GM21737 (cell line): Measurements from ENCODE around the gene GAL3ST2.
"Not testable (repeated sequence)": the region's sequence is repeated elsewhere in the genome, so short reads cannot be mapped to it uniquely, and the experiment has no call there.

ENCODE experiments used
- ATAC-seq: cut with Tn5 transposase; IDR thresholded peaks from one replicate; pipeline ENCODE4 v1.9.1; 2021; ENCODE audit warnings: mild to moderate bottlenecking, moderate library complexity; ENCODE audit not compliant: unreplicated experiment

GAL3ST2 gene

GRCh38 chr2:241746084-241746483, 30.5 kb upstream of the GAL3ST2 start:
- ATAC-seq, result no peak

DNA sequence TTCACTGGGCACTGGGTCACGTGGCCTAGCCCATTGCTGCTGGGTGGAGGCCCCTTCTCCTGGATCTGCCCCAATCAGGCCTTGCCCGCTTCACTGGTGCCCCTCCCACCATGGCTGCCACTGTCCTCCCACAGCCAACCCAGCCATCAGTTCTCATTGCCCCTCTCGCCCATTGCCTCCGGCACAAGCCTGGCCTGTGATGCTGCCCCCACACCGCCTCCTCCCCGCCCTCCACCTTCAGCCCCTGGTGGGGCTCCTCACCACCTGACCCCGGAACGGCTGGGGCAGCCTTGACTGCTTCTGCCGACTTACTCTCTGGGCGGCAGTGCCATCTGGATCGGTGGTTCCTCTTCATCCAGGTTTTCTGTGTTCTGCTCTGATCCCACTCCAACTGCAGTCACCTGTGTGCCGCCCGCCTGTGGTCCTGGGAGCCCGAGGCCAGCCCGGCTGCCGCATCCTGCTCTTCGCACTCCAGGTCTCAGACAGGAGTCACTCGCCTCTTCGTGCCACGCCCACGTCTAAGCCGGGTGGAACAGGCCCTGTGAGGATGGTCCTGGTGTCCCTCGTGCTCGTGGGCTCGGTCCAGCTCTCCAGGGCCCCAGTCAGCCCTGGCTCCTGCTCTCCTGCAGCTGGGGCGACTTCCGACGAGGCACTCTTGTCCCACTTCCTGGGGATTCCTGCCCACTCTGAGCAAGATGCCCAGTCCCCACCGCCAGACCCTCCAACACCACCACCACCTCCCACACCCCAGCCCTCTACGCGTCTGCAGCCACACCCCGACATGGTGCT, 28.0 kb upstream of the GAL3ST2 start:
- no peak for ATAC-seq

DNA sequence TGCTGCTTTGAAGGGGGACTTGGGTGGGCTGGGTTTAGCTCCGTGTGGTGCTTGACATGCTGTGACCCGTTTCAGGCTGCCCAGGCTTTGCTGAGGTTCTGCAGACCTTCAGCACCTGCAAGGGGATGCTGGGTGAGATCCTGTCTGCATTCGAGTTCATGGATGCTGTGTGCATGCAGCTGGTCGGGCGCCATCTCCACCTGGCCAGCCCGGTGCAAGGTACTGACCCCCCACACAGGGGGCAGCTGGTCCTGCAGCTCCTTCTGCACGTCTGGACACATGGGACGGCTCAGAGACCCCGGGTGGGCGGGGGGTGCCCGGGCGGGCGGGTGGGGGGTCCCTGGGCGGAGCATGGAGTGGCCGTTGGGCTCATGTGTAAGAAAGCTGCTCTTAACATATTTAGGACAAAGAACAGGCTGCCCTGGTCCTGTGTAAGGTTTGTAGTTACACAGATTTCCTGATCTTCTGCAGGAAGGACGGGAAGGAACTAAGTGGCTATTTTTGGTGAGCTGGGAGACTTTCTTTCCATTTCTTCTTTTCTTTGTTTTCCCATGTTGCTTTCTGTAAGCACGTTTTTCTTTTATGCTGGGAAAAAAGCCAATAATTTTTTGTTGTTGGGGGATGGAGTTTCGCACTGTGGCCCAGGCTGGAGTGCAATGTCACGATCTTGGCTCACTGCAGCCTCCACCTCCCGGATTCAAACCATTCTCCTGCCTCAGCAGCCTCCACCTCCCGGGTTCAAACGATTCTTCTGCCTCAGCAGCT, 26.4 kb upstream of the GAL3ST2 start:
- no peak for ATAC-seq

GRCh38 chr2:241751152-241751551, 25.5 kb upstream of the GAL3ST2 start:
- no peak for ATAC-seq

- no peak for ATAC-seq
Observed at GRCh38 chr2:241751776-241752175, 24.8 kb upstream of the GAL3ST2 start.

- no peak for ATAC-seq
Observed at GRCh38 chr2:241752253-241752652, 24.4 kb upstream of the GAL3ST2 start.

DNA sequence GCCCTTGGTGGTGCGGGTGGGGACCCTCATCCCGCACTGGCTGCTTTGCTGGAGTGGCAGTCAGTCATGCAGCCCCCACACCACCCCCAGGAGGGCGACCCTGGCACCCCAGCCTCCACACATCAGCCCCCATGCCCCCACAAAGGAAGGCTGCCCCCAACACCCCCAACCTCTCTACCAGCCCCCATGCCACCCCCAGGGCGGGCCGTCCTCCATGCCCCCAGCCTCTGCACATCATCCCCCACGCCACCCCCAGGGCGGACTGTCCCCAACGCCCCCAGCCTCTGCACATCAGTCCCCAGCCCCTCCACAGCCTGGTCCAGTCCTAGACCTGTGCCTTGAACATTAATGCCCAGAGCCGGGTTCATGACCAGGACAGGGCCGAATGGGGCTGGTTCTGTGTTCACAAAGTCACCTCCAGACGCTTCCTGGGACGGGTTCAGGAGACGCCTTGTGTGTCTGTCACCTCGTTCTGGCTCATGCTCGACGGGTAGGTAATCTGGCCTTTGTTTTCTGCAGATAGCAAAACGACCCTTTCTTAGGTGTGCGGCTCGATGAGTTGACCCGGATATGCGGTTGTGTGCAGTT, 23.8 kb upstream of the GAL3ST2 start:
- no peak for ATAC-seq

GRCh38 chr2:241753493-241753892, 23.1 kb upstream of the GAL3ST2 start:
- no peak for ATAC-seq

DNA sequence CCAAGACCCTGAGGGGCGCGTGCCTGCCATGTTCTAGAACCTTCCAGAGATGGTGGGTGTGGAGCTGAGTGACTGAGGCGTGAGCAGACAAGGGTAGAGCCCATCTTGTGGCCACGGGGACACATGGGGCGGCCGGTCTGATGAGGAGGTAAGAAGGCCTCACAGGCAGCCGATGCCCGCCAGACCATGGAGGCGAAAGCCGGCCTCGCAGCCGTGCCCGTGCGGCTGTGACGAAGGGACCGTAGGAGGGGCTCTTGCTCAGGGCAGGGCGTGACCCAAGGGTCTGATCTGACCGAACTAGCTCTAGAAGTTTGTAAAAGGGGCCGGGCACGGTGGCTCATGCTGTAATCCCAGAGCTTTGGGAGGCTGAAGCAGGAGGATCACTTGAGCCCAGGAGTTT, 22.6 kb upstream of the GAL3ST2 start:
- no peak for ATAC-seq

DNA sequence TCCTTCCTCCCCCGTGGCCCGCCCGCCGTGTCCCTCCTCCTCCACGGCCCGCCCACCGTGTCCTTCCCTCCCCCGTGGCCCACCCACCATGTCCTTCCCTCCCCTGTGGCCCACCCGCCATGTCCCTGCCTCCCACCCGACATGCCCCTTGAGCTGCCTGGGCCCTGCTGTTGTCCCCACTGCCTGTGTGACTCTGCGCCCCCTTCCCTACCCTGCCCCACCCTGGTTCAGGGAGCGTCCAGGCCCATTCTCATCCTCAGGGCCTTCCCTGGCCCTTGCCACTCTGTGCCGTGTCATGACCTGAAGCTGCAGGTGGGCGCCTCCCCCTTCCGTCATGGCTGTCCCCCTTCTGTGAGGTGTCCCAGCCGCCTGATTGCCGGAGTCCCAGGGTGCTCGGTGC, 21.5 kb upstream of the GAL3ST2 start:
- ATAC-seq, result no peak

DNA sequence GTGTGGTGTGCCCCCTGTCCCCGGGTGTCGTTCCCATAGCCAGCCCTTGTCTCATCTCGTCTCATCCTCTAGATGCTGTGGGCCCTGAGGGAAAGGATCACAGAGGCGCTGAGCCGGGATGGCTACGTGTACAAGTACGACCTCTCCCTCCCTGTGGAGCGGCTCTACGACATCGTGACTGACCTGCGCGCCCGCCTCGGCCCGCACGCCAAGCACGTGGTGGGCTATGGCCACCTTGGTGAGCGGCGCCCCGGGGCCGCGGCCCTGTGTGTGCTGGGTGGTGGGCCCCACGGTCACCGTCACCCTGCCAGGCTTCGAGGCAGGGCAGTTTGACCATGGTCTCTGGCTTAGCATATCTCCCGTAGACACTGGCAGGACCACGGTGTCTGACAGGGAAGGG, 20.8 kb upstream of the GAL3ST2 start:
- no peak for ATAC-seq

- ATAC-seq, result no peak
Observed at GRCh38 chr2:241759067-241759807, 17.4 kb upstream of the GAL3ST2 start.

DNA sequence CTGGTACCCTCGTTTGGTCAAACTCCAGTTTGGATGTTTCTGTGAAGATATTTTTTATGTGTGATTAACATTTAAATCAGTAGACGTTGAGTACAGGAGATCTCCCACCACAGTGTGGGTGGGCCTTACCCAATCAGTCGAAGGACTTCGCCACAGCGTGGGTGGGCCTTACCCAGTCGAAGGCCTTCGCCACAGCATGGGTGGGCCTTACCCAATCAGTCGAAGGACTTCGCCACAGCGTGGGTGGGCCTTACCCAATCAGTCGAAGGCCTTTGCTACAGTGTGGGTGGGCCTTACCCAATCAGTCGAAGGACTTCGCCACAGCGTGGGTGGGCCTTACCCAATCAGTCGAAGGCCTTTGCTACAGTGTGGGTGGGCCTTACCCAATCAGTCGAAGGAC, 16.7 kb upstream of the GAL3ST2 start:
- ATAC-seq, result not testable (repeated sequence)

- ATAC-seq, result no peak
Observed at GRCh38 chr2:241760301-241760771, 16.3 kb upstream of the GAL3ST2 start.

DNA sequence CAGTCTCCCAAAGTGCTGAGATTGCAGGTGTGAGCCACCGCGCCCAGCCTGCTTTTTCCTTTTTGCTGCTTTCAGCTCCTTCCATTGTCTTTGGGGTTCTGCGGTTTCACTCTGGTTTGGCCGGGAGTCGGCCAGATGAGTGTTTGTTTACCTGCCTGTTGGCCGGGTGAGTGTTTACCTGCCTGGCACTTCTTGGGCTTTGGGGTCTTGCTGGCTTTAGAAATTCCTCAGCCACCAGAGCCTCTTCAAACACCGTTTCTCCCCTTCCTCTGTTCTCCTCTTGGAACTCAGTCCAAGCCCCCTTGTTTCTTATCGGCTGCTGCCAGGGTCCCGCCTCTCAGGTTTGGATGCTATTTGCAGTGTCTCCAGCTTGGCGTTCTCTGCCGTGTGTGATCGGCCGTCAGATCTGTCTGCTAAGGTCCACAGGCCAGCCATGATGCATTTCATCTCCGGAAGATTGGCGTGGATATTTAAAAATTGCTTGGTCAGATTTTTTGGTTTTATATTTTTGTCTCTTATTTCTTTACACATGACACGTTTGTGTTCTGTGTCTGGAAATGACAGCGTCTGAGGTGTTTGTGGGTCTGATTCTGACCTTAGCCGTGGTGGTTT, 14.2 kb upstream of the GAL3ST2 start:
- no peak for ATAC-seq

GRCh38 chr2:241762933-241763369, 13.7 kb upstream of the GAL3ST2 start:
- ATAC-seq, result no peak

DNA sequence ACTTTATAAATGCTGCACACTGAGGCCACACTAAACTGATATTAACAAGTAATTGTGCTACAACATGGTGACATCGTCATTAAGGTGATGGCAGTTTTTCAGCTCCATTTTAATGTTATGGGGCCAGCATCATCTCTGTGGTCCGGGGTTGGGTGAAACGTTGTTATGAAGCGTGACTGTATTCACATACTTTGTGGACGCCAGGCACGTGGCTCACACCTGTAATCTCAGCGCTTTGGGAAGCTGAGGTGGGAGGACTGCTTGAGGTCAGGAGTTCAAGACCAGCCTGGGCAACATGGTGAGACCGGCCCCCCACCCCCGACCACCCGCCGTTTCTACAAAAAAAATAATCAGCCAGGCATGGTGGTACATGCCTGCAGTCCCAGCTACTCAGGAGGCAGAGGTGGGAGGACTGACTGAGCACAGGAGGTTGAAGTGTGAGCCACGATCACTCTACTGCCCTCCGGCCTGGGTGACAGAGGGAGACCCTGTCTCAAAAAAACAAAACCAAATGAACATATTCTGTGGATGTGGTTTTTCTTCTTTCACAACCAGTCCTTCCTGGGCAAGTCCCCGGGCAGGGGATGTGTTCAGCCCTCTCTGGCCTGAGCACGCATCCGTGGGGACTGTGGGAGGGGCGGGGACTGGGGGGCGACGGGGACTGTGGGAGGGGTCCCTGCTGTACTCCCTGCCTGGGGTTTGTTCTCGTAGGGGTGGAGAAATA, 12.9 kb upstream of the GAL3ST2 start:
- ATAC-seq, result no peak

GRCh38 chr2:241764275-241765241, 12.1 kb upstream of the GAL3ST2 start:
- ATAC-seq, result no peak
